GM12878 (cell line): ENCODE data around the gene PPP1R7. TPM values are rescaled to one million over a fixed set of nuclear protein-coding genes. Genes with fewer than 3 reads are reported as not detected.

ENCODE experiments used
- ATAC-seq: fragments of 200-7000 bp; cut with Tn5 transposase; 3 replicates; pipeline ENCODE4 v1.9.1; 2020; ENCODE audit warnings: mild to moderate bottlenecking, moderate library complexity
- BruUV-seq: library from RNA; stranded (reverse); fragments of 400-500 nt; replicated peaks from 2 replicates; lab custom pipeline; 2021; lab: Mats Ljungman, UMichigan
- CTCF ChIA-PET: fragments of 300-600 bp; sonication (Branson Sonifier 250); formaldehyde crosslinking; extraction: SDS; loops from one replicate; lab custom pipeline; 2021; ENCODE audit warnings: inconsistent platforms; lab: Yijun Ruan, JAX
- POLR2A ChIA-PET: fragments of 350-600 bp; formaldehyde crosslinking; extraction: SDS; loops from one replicate; lab custom pipeline; 2021; ENCODE audit warnings: inconsistent platforms; lab: Charles Lee
- RAD21 ChIA-PET: fragments of 300-600 bp; sonication (Branson Sonifier 250); formaldehyde crosslinking; loops from one replicate; lab custom pipeline; 2023; ENCODE audit warnings: antibody characterized with exemption; ENCODE audit not compliant: unreplicated experiment; lab: Charles Lee
- SMC1A ChIA-PET: fragments of 300-600 bp; sonication (Branson Sonifier 250); formaldehyde crosslinking; loops from one replicate; lab custom pipeline; 2023; ENCODE audit not compliant: unreplicated experiment, uncharacterized antibody; lab: Charles Lee
- DNase-seq: peaks from one replicate; pipeline ENCODE4 v3.0.0-alpha.2; 2011; ENCODE audit warnings: low read depth, low spot score
- FAIRE-seq: peaks from 3 replicates; lab custom pipeline; 2011; peaks lifted over from hg19 to GRCh38; lab: Jason Lieb, UNC
- H2AFZ ChIP-seq: 2 replicates; pipeline ENCODE4 v1.6.0; 2011; ENCODE audit warnings: low read depth, low read length, control low read depth; ENCODE audit not compliant: control insufficient read depth
- H3K27ac ChIP-seq: 2 replicates; pipeline ENCODE4 v1.5.1; 2011; ENCODE audit warnings: control low read depth; ENCODE audit not compliant: control insufficient read depth, insufficient read depth
- H3K27me3 ChIP-seq, 2 experiments: replicated peaks in 1 of 2; 2 replicates each; pipeline versions ENCODE4 v1.6.0 to v1.6.1; 2011; ENCODE audit warnings: low read length in 1 of 2; ENCODE audit not compliant: control insufficient read depth in 2 of 2, insufficient read depth in 2 of 2
- H3K36me3 ChIP-seq, 2 experiments: 2 replicates each; pipeline ENCODE4 v1.5.1; 2011; ENCODE audit warnings: low read length in 1 of 2; ENCODE audit not compliant: control insufficient read depth in 2 of 2, insufficient read depth in 2 of 2
- H3K4me1 ChIP-seq: 2 replicates; pipeline ENCODE4 v1.6.1; 2011; ENCODE audit warnings: mild to moderate bottlenecking, low read length, moderate library complexity, mixed read lengths; ENCODE audit not compliant: control insufficient read depth, insufficient read depth
- H3K4me2 ChIP-seq: 2 replicates; pipeline ENCODE4 v1.6.0; 2011; ENCODE audit warnings: control low read depth; ENCODE audit not compliant: control insufficient read depth, insufficient read depth
- H3K4me3 ChIP-seq: fragments of 200-600 bp; sonication (generic); 2 replicates; pipeline ENCODE4 v1.5.1; 2016
- H3K79me2 ChIP-seq: 2 replicates; pipeline ENCODE4 v1.6.0; 2011; ENCODE audit warnings: low read length; ENCODE audit not compliant: control insufficient read depth, insufficient read depth
- H3K9ac ChIP-seq: 2 replicates; pipeline ENCODE4 v1.8.0; 2011; ENCODE audit warnings: low read length, control low read depth, mixed read lengths; ENCODE audit not compliant: control insufficient read depth, insufficient read depth
- H3K9me3 ChIP-seq: replicated peaks from 3 replicates; pipeline ENCODE4 v1.5.1; 2011; ENCODE audit warnings: mild to moderate bottlenecking, low read length; ENCODE audit not compliant: control insufficient read depth, insufficient read depth
- H4K20me1 ChIP-seq: 2 replicates; pipeline ENCODE4 v1.6.0; 2011; ENCODE audit not compliant: control insufficient read depth, insufficient read depth
- ELK1 ChIP-seq: IDR thresholded peaks from 2 replicates; pipeline ENCODE4 v1.6.1; 2012; ENCODE audit warnings: low read depth, low read length, improper control_type of control experiment
- IKZF2 ChIP-seq, 2 experiments: fragments of 450-650 bp; IDR thresholded peaks; 2 replicates each; pipeline ENCODE4 v1.6.1; 2017; ENCODE audit warnings: mild to moderate bottlenecking in 2 of 2, moderate library complexity in 2 of 2
- PAX5 ChIP-seq: IDR thresholded peaks from 2 replicates; pipeline ENCODE4 v1.6.1; 2011; ENCODE audit warnings: low read depth, low read length, borderline replicate concordance
- POU2F2 ChIP-seq: IDR thresholded peaks from 3 replicates; pipeline ENCODE4 v1.6.1; 2011; ENCODE audit warnings: low read depth, mild to moderate bottlenecking, low read length, borderline replicate concordance
- ZBTB40 ChIP-seq: fragments of 450-650 bp; IDR thresholded peaks from 2 replicates; pipeline ENCODE4 v1.6.1; 2016; ENCODE audit warnings: mild to moderate bottlenecking, moderate library complexity, borderline replicate concordance
- WGBS: methylation state at CpG from one replicate; pipeline ENCODE4 v1.1.6; 2016; ENCODE audit warnings: low lambda C conversion rate; ENCODE audit not compliant: insufficient replicate concordance, insufficient coverage; ENCODE audit errors: missing lambda C conversion rate; 5-methylcytosine and 5-hydroxymethylcytosine counted together
- in situ Hi-C: fragments of 300-500 bp; cut with MboI; formaldehyde crosslinking; loops from 9 replicates; pipeline ENCODE4 v1.14.3; 2018; ENCODE audit warnings: mixed read lengths
- intact Hi-C: fragments of 100-400 bp; cut with micrococcal nuclease; formaldehyde crosslinking; loops from one replicate; pipeline ENCODE4 v1.14.2; 2022; ENCODE audit not compliant: unreplicated experiment
- polyA plus RNA-seq, 11 experiments: library from polyadenylated mRNA; depleted of rRNA in 4 of 11; unstranded in 6 of 11; stranded (reverse) in 5 of 11; fragments of >200 nt; fragmentation: Nextera tagmentation in 4 of 11; fragmentation: Illumina TruSeq in 1 of 11; extraction: Ambion mirVana in 4 of 11; extraction: Trizol in 1 of 11; gene quantifications; 1 replicate in 1 of 11; 2 replicates in 10 of 11; pipeline versions ENCODE4 v1.2.1 to v1.2.3, GENCODE V29; 2011 to 2016; ENCODE audit warnings: inconsistent platforms in 2 of 11, missing spikeins in 2 of 11, low read depth in 1 of 11
- total RNA-seq, 4 experiments: library from RNA; depleted of rRNA in 3 of 4; stranded (reverse); fragments of >200 nt in 3 of 4; fragmentation: Illumina TruSeq in 1 of 4; extraction: Trizol in 1 of 4; gene quantifications; 2 replicates each; pipeline versions ENCODE4 v1.2.1 to v1.2.3, GENCODE V29; 2013 to 2021

Gene PPP1R7
- total and polyA plus RNA-seq, 10 of the 15 experiments (the other 5 are each of a cell fraction or from before 2014, with no cell fraction given), result 78.5 to 174 (median 93.7) TPM

GRCh38 chr2:241109210-241110088, 40.8 kb upstream of the PPP1R7 start:
- Histone ChIP-seq H3K4me2 (peak overlapping the region; percentile 90), H3K27me3 (no peaks in the 10 kb centered on the region), H4K20me1 (no peaks in the 10 kb centered on the region), H3K4me3 (peak overlapping the region; percentile 11), H3K9ac (peak overlapping the region; percentile 56; the same call in 1 of the 2 replicates), H3K36me3 (peaks cover 4 to 12% of the 10 kb centered on the region in 2 experiments; a peak in 3 of 4 replicates), H2AFZ (peak overlapping the region; percentile 18; the same call in 1 of the 2 replicates), H3K79me2 (peaks cover 30% of the 10 kb centered on the region), H3K27ac (peak overlapping the region; percentile 82), H3K4me1 (peaks cover 33% of the 10 kb centered on the region), H3K9me3 (no peaks in the 10 kb centered on the region)
- BruUV-seq, result no TSS peak
- intact Hi-C loops, result loop anchor here (1.0 kb wide), 1 partner anchor 18 kb away; no protein-coding TSS in a partner anchor
- FAIRE-seq, result no peak
- no peak for DNase-seq
- TF ChIP-seq ZBTB40 (peak; percentile 94), POU2F2 (0 out of 3 replicates have a peak, but pooled peaks have one; percentile 8), IKZF2 (IDR thresholded peaks at IDR 0.05) (no peak), PAX5 (no peak), ELK1 (no peak)
- RAD21 ChIA-PET, result interaction anchor here (0.8 to 4.9 kb wide), 5 partner anchors 9 to 40 kb away, joined by 3 to 43 read pairs (median 6); partner anchors contain the start of genes MTERF4, PASK and PPP1R7
- in situ Hi-C loops, result no loop called here
- CTCF ChIA-PET, result interaction anchor here (0.6 to 2.0 kb wide), 6 partner anchors 13 to 489 kb away, joined by 3 to 10 read pairs (median 5); partner anchors contain the start of genes PASK and PPP1R7
- POLR2A ChIA-PET, result interaction anchor here (1.0 to 5.2 kb wide), 3 partner anchors 8 to 17 kb away, joined by 3 to 54 read pairs (median 4); partner anchors contain the start of gene MTERF4
- no peak for ATAC-seq
- SMC1A ChIA-PET, result interaction anchor here (0.8 to 6.5 kb wide), 8 partner anchors 8 to 40 kb away, joined by 3 to 53 read pairs (median 6); partner anchors contain the start of genes MTERF4, PASK and PPP1R7
- WGBS, result 3% methylated on average over 11 of the region's 14 CpGs
